Body of pancreas (tissue), 4 donors: ENCODE measurements around the gene FUT8.

Experiments used
- POLR2A ChIP-seq, 3 donors: fragments of 450-650 bp; IDR thresholded peaks; one replicate each; pipeline ENCODE4 v1.6.1; 2016; ENCODE audit warnings: antibody characterized with exemption in 3 of 3, mild to moderate bottlenecking in 2 of 3
- TF ChIP-seq, protein P1 (sequence below), 7 experiments: fragments of 450-650 bp in 4 of 7; fragments of 200-600 bp in 3 of 7; sonication (generic) in 3 of 7; IDR thresholded peaks; one replicate each; pipeline ENCODE4 v1.5.1; 2016 to 2019; ENCODE audit warnings: antibody characterized with exemption in 7 of 7

- TF ChIP-seq, protein P1, sequence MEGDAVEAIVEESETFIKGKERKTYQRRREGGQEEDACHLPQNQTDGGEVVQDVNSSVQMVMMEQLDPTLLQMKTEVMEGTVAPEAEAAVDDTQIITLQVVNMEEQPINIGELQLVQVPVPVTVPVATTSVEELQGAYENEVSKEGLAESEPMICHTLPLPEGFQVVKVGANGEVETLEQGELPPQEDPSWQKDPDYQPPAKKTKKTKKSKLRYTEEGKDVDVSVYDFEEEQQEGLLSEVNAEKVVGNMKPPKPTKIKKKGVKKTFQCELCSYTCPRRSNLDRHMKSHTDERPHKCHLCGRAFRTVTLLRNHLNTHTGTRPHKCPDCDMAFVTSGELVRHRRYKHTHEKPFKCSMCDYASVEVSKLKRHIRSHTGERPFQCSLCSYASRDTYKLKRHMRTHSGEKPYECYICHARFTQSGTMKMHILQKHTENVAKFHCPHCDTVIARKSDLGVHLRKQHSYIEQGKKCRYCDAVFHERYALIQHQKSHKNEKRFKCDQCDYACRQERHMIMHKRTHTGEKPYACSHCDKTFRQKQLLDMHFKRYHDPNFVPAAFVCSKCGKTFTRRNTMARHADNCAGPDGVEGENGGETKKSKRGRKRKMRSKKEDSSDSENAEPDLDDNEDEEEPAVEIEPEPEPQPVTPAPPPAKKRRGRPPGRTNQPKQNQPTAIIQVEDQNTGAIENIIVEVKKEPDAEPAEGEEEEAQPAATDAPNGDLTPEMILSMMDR (IDR thresholded peaks at IDR 0.05): no peak
- no peak for TF ChIP-seq POLR2A (IDR thresholded peaks at IDR 0.05)
Observed at GRCh38 chr14:65506801-65507200, 94.3 kb downstream of the FUT8 start.
